Activated CD4-positive, alpha-beta T cell treated with anti-CD3 and anti-CD28 coated beads, Interleukin-2, Interleukin-4, amounts not matched to agents 100 ng/mL and 50 ng/mL, durations not matched to agents 16 hours and 8 hours (primary cell): ENCODE measurements around the gene ELANE.

Source experiments
- DNase-seq: peaks from one replicate; pipeline ENCODE4 v3.0.0-alpha.2; 2020; ENCODE audit warnings: low spot score

The ELANE gene

DNA sequence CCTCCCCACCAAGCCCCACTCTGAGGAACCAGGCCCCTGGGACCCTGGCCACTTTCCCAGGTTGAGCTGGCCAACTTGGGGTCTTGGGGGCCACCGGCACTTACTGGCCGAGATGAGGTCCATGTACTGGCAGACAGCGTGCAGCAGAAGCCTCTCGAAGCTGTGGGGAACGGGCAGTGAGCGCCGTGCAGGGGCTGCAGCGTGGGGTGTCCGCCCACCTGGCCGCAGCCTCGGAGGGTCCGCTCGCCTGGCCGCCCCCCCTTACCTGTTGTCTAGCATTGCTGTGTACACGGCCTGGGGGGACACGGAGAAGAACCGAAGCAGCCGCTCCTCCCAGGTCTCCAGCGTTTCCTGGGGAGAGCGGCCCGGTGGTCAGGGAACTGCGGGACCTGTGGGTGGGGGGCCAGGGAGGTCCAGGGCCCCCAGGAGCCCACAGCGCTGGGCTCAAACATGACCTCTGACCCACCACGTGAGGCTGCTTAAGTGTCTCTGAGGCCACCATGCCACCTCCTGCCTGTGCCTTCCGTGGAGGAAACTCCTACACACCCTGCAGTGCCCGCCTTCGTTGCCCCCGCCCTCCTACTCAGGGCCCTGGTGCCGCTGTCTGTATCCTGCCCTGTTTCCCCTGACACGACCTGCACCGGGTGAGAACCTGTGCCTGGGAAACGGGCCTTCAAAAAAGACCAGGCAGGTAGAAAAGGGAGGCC lies 47.4 kb downstream of the ELANE start:
- no peak for DNase-seq

DNA sequence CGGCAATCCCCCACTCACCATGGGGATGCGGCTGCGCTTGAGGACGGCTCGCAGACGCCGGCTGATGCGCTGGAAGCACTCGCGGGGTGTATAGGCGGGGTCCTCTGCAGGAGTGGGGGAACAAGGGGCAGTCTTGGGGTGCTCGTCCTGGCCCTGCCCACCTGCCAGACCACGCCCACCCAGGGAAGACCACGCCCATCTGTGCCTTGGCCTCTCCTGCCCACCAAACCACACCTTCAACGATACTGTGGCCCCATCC lies 47.9 kb downstream of the ELANE start:
- DNase-seq, result no peak

GRCh38 chr19:900302-901111 lies 48.4 kb downstream of the ELANE start:
- no peak for DNase-seq

DNA sequence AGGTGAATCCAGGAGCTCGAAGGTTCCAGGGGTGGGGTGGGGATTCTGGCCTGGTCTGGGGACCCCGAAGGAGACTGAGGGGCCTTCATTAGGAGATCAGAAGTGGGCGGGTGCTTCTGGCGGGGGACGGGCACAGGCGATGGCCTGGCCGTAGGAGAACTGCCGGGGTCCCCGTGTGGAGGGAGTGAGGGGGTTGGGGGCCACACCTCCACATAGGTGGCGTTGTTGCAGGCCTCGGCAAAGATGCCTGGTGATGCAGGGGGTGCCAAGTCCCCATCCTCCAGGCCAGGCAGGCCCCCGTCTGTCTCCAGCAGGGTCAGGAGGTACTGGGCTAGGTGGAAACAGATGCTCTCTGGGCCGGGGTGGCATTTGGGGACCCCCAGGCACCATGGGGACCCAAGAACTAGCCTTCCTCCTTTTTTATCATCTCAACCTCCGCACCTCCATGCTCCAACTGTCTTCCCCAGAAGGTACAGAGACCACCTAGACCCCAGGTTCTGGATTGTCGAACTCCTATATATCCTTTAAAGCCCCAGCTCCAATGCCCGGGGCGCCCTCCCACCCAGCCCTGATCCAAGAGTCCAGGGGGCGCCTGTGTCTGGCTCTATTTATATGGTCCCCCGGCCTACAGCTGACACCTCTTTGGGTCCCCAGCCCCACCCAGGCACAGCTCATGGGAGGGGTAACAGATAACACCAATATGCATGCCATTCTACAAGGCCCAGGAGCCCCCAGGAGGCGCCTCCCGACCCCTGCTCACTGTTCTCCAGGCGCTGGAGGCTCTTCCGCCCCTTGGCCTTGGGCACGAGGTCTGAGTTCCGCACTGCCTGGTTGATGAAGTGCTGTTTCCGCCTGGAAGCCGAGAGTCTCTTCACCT lies 49.4 kb downstream of the ELANE start:
- DNase-seq, result no peak

GRCh38 chr19:902093-902370 lies 49.9 kb downstream of the ELANE start:
- no peak for DNase-seq

DNA sequence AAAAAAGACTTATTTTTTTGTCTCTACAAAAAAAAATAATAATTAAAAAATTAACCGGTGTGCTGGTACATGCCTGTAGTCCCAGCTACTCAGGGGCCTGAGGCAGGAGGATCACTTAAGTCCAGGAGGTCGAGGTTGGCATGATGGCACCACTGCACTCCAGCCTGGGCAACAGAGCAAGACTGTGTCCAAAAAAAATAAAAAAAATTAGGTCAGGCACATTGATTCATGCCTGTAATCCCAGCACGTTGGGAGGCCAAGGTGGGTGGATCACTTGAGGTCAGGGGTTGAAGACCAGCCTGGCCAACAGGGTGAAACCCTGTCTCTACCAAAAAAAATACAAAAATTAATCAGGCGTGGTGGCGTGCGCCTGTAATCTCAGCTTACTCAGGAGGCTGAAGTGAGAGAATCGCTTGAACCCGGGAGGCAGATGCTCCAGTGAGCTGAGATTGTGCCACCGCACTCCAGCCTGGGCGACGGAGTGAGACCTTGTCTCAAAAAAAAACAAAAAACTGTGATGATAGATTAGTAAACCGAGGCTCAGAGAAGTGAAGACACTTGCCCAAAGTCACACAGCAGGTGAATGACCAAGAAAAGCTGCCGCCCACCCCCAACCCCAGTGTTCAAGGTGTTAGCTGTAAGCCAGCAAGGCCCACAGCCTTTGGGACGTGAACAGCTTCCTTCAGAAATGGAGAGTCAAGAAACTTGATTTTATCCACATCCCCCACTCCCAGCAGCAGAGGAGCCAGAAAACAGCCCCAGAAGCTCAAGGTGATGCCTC lies 50.5 kb downstream of the ELANE start:
- no peak for DNase-seq

DNA sequence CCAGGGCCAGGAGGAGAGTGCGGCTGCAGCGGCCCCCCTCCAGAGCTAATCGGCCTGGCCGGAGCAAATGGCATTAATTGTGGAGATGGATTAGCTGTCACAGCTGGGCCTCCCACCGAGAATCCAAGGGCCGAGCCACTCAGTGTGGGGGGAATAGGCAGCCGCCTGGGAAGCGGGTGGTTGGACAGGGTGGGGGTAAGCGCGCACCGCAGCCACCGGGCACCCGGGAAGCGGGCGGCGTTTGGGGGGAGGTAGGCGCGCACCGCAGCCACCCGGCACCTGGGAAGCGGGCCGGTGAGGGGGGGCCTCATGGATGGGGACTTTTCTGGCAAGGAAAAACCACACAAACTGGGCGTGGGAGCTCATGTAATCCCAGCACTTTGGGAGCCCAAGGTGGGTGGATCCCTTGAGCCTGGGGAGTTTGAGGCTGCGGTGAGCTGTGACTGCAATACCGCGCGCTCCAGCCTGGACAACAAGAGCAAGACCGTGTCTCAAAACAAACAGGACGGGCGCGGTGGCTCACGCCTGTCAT lies 51.2 kb downstream of the ELANE start:
- no peak for DNase-seq

DNA sequence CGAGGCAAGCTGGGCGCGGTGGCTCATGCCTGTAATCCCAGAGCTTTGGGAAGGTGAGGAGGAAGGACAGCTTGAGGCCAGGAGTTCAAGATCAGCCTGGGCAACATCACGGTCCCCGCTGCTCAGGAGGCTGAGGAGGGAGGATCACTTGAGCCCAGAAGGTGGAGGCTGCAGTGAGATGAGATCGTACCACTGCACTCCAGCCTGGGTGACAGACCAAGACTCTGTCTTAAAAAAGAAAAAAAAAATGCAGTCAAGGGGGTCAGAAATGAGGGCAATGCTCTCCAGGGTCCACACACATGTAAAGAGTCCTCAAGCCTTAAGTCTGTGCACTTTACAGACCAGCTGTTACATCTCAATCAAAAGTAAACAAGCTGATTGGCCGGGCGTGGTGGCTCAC lies 52.4 kb downstream of the ELANE start:
- no peak for DNase-seq
